HepG2 (cell line): ENCODE results near the gene PEX14.

ENCODE experiments used
- RAD21 ChIP-seq: fragments of 450-650 bp; formaldehyde crosslinking; IDR thresholded peaks from 2 replicates; pipeline ENCODE4 v1.5.0; 2020; ENCODE audit warnings: mild to moderate bottlenecking
- SAFB2 ChIP-seq: sonication (generic); formaldehyde crosslinking; IDR thresholded peaks from 2 replicates; pipeline ENCODE4 v1.5.1; 2020; ENCODE audit warnings: missing genetic modification reagents, low read depth, mild to moderate bottlenecking, borderline replicate concordance
- SRSF1 ChIP-seq: fragments of 200-400 bp; formaldehyde crosslinking; optimal IDR thresholded peaks from 2 replicates; pipeline ENCODE3; 2017; ENCODE audit warnings: mild to moderate bottlenecking, low read depth, low read length, moderate library complexity
- ZNF12 ChIP-seq: sonication (generic); formaldehyde crosslinking; IDR thresholded peaks from 2 replicates; pipeline ENCODE4 v1.5.0; 2020; ENCODE audit warnings: missing genetic modification reagents
- ZNF24 ChIP-seq: fragments of 450-650 bp; IDR thresholded peaks from 2 replicates; pipeline ENCODE4 v1.6.1; 2017; ENCODE audit warnings: antibody characterized with exemption, mild to moderate bottlenecking
- TF ChIP-seq, protein P1 (sequence below): sonication (generic); formaldehyde crosslinking; IDR thresholded peaks from 2 replicates; pipeline ENCODE4 v1.5.0; 2020; ENCODE audit warnings: mild to moderate bottlenecking, missing genetic modification reagents, moderate library complexity
- TF ChIP-seq, protein P2 (sequence below): sonication (generic); formaldehyde crosslinking; IDR thresholded peaks from 2 replicates; pipeline ENCODE4 v1.5.0; 2020; ENCODE audit warnings: missing genetic modification reagents
- TF ChIP-seq, protein P3 (sequence below): sonication (generic); formaldehyde crosslinking; IDR thresholded peaks from 2 replicates; pipeline ENCODE4 v1.9.0; 2021; ENCODE audit warnings: missing genetic modification reagents, borderline replicate concordance

DNA sequence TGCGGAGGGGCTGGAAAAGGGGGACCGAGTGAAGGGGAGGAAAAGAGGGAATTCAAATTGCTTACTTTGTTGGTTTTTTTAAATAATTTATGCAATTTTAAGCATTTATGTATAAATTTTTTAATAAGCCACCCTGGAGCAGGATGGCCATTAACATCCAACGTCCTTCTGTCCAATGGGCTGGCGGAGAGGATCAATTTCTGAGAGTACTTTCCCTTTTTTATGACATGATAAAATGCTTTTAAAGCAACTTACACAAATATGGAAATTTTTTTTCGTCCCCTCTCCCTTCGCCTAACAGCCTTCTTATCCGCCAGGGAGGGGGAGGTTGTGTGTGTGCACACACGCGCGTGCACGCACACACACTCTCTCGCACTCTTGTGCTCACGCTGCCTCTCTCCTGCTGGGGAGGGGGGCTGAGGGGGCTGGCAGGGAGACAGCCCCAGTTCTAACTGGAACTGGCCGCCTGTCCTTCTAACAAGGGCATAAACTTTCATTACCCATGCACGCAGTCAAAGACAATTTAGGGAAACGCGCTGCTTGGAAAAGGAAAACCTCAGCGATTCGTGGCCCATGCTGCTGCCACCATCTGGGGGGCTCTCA lies 198.5 kb downstream of the PEX14 start:
- TF ChIP-seq, protein P1, sequence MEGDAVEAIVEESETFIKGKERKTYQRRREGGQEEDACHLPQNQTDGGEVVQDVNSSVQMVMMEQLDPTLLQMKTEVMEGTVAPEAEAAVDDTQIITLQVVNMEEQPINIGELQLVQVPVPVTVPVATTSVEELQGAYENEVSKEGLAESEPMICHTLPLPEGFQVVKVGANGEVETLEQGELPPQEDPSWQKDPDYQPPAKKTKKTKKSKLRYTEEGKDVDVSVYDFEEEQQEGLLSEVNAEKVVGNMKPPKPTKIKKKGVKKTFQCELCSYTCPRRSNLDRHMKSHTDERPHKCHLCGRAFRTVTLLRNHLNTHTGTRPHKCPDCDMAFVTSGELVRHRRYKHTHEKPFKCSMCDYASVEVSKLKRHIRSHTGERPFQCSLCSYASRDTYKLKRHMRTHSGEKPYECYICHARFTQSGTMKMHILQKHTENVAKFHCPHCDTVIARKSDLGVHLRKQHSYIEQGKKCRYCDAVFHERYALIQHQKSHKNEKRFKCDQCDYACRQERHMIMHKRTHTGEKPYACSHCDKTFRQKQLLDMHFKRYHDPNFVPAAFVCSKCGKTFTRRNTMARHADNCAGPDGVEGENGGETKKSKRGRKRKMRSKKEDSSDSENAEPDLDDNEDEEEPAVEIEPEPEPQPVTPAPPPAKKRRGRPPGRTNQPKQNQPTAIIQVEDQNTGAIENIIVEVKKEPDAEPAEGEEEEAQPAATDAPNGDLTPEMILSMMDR (CRISPR knock-in tag), result no peak
- TF ChIP-seq, protein P2, sequence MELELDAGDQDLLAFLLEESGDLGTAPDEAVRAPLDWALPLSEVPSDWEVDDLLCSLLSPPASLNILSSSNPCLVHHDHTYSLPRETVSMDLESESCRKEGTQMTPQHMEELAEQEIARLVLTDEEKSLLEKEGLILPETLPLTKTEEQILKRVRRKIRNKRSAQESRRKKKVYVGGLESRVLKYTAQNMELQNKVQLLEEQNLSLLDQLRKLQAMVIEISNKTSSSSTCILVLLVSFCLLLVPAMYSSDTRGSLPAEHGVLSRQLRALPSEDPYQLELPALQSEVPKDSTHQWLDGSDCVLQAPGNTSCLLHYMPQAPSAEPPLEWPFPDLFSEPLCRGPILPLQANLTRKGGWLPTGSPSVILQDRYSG (CRISPR knock-in tag), result no peak
- TF ChIP-seq SAFB2 (no peak), ZNF12 (CRISPR knock-in tag) (no peak), RAD21 (CRISPR knock-in tag) (no peak), ZNF24 (no peak), SRSF1 (no peak)
- TF ChIP-seq, protein P3, sequence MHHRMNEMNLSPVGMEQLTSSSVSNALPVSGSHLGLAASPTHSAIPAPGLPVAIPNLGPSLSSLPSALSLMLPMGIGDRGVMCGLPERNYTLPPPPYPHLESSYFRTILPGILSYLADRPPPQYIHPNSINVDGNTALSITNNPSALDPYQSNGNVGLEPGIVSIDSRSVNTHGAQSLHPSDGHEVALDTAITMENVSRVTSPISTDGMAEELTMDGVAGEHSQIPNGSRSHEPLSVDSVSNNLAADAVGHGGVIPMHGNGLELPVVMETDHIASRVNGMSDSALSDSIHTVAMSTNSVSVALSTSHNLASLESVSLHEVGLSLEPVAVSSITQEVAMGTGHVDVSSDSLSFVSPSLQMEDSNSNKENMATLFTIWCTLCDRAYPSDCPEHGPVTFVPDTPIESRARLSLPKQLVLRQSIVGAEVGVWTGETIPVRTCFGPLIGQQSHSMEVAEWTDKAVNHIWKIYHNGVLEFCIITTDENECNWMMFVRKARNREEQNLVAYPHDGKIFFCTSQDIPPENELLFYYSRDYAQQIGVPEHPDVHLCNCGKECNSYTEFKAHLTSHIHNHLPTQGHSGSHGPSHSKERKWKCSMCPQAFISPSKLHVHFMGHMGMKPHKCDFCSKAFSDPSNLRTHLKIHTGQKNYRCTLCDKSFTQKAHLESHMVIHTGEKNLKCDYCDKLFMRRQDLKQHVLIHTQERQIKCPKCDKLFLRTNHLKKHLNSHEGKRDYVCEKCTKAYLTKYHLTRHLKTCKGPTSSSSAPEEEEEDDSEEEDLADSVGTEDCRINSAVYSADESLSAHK (CRISPR knock-in tag), result no peak
